Activated CD4-positive, alpha-beta T cell treated with anti-CD3 and anti-CD28 coated beads, Interleukin-2, amount 50 U/mL, for 1 hour (primary cell): ENCODE data around the gene HSDL2.
"Not testable (repeated sequence)": the region's sequence is repeated elsewhere in the genome, so short reads cannot be mapped to it uniquely, and the experiment has no call there.

ENCODE experiments used
- DNase-seq: peaks from one replicate; pipeline ENCODE4 v3.0.0-alpha.2; 2020

The HSDL2 gene

DNA sequence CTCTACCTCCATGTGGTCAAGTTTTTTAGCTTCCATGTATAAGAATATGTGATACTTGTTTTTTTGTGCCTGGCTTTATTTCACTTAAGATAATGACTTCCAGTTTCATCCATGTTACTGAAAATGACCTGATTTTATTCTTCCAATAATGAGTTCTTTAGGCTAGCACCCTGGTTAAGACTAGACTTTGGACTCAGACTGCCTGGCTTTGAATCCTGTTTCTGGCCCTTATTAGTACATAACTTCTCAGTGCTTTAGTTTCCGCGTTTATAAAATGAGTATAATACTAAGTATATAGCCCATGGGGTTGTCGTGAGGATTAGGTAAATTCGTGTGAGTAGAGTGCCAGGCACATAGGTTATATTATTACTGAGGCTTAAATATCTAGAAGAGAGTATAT lies 125.2 kb downstream of the HSDL2 start:
- no peak for DNase-seq

DNA sequence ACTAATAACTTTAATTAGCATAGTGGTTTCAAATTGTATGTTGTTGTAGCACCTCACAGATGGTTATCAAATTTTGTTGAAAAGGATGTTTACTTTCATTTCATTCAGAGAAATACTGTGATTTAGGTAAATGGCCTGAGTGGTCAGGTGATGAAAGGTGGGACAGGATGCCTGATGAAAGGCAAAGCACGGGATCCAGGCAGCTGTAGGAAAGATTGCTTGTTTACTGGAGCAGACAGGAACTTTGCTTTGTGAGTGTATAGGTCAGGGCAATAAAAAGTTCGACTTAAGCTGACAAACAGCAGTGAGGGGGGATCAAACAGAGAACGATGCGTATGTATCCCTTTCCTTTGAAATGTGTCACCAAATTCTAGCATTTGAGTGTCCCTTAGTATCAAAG lies 125.7 kb downstream of the HSDL2 start:
- DNase-seq, result no peak

DNA sequence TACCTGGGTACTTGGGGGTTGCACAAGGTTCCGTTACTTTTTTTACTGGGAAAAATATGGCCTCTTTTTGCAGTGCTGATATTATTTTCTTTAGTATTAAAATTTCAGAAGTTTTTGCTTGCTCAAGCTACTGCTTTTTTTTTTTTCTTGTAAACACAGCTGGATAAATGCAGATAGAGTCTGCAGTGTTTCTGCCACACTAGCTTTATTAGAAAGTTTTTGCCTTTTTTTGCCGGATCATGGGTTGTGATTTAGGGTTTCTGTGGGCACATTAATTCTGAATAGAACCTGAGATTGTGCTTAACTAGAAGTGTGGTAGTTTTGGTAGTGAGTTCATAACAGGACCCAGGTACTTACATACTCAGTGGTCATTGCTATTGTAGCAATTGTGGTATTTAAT lies 126.7 kb downstream of the HSDL2 start:
- DNase-seq, result no peak

DNA sequence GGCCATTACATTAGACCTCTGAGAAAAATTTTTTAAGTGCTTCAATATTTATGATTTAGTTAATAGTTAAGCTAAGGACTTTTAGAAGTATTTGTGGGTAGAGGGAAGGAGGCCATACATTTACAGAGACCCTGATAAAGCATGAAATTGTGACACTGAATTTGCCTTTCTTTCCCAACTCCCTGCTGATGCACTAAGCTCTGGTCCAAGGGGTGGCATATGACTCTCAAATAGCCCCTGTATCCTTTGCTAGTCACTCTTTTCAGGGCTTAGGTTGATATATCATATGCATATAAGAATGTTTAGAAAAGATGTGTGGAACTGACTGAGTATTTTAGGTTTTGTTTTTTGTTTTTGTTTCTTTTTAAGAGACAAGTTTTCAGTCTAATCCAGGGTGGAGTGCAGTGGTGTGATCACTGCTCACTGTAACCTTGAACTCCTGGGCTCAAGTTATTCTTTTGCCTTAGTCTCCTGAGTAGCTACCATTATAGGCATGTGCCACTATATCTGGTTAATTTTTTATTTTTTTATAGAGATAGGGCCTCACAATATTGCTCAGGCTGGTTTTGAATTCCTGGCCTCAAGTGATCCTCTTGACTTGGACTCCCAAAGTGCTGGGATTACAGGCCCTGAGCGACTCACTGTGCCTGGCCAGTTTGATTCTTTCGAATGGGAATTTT lies 127.2 kb downstream of the HSDL2 start:
- DNase-seq, result no peak

DNA sequence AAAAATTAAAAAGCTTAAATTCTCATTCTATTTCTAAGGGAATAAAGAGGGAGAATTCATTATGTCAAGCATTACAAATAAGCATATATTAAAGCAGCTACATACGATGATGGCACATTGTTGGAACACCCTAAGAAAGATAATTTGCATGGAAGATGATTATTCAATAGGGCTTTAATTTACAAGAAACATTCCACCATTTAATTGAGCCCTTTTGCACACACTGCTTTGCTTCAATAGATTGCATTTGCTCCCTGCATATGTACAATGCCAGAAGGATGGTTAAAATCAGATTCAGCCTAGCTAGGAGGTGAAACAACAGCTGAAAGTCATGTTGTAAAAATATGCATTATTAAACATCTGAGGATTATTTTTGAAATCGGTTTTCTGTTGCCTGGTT lies 128.5 kb downstream of the HSDL2 start:
- no peak for DNase-seq

DNA sequence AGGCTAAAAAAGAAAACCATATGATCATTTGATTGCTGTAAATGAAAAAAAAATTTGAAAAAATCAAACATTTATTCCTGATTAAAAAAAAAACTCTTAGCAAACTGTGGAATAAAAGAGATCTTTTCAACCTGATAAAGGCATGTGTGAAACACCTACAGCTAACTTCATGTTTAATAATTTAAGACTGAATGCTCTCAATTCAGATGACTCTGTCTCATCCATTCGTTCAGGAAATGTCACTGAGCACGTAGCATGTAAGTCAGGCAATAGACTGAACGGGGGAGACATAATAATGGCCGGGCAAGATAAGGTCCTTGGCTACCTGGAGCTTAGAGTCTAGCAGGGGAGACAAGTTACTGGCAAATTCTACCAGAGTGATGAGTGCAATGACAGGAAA lies 132.5 kb downstream of the HSDL2 start:
- not testable (repeated sequence) for DNase-seq

DNA sequence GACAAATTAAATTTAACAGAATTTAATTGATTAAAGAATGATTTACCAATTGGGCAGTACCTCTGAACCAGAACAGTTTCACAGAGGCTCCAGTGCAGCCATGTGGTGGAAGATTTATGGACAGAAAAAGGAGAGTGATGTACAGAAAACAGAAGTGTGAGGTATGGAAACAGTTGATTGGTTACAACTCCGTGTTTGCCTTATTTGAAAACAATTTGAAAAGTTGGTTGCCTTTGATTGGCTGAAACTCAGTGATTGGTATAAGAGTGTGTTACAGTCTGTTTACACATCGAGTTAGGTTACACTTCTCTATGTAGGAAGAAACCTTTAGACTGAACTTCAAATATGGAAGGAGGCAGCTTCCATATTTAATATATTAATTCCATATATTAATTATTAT lies 136.9 kb downstream of the HSDL2 start:
- no peak for DNase-seq

DNA sequence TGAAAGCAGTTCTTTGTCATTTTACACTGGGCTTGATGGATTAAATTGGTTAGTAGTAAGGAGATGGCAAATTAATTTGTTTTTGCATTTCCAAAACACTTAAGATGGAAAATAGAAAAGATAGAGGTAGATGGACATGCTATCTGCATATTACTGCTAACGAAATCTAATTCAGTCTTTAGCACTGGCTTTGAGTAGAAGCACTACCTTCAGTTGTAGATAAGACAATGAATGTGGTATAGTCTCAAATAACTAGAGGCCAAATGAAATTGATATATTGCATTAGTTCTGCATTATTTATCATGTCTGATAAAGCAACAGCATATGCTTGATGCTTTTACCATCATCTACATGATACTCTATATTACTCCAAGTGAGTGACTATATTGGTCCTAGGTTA lies 140.2 kb downstream of the HSDL2 start:
- no peak for DNase-seq

DNA sequence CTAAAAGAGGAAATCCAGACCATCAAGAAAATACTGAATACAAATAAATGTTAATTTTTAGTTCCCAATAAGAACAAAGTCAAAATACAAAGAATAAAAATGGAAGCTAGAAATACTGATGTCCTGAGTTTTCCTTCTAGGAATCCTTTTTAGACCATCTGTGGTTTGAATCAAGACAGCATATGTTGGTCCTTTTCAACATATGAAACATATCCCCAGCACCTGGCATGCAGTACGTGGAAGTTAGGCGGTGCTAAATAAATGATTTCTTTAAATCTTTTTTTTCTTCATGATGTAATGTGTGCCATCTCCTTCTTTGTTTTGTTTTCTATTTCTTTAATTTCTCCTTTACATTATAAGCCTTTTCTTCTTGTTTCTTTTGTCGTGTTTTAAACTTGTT lies 140.7 kb downstream of the HSDL2 start:
- no peak for DNase-seq
